ENCODE data around the gene SAA2. TPM values are rescaled to one million over a fixed set of nuclear protein-coding genes. Genes with fewer than 3 reads are reported as not detected.
"Not testable (repeated sequence)": the region's sequence is repeated elsewhere in the genome, so short reads cannot be mapped to it uniquely, and the experiment has no call there.

Gene SAA2
- total and polyA plus RNA-seq, 2 of the 4 experiments (the other 2 are of a cell fraction), result not detected

DNA sequence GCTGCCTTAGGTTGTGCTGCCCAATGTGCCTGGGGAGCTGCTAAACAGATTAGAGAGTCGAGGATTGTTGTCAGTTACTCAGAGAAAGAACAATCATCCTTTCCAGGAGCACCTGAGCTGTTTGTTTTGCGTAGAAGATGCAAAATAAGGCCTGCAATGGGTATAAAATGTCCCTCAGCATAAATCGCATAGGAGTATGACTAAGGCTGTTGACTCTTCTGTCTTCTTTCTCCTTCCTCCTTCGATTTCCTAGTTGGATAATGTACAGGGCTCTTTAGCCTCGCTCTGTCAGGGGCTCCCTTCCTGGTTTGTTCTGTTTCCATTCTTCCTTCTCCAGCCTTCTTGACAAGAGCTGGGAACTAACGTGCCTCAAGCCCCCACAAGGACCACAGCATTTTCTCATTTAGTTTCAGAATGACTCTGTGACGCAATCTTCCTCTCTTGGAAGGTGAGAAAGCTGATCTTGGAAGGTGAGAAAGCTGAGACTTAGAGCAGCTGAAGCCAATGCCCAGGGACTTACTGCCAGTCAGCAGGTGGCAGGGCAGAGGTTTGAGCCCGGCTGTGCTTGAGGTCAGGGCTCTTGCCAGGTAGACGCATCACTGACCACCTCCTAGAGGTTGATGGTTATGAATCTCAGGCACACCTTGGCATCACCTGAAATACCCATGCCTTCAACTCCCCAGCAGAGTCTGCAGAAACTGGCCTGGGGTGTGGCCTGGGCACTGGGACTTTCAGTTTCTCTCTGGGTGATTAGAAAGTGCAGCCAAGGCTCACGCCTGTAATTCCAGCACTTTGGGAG lies 19.1 kb upstream of the SAA2 start:
- H3K14ac ChIP-seq (replicated peaks; ENCODE audit: low read depth, low read length); H3K9ac ChIP-seq (ENCODE audit: low read depth, low read length); H2AK5ac ChIP-seq (ENCODE audit: low read depth, low read length); H3K56ac ChIP-seq (ENCODE audit: extremely low read depth, insufficient read depth, low read length); dilution Hi-C loops (cut with HindIII; ENCODE audit: low sequenced_read_pairs, unreplicated experiment); H4K91ac ChIP-seq (ENCODE audit: insufficient read depth, low read depth, low read length); H3K4ac ChIP-seq (ENCODE audit: low read depth, low read length); H2BK120ac ChIP-seq (ENCODE audit: low read depth, low read length); H3K36me3 ChIP-seq (ENCODE audit: control insufficient read depth, insufficient read depth, low read length); H3K18ac ChIP-seq (ENCODE audit: low read depth, low read length); intact Hi-C loops (cut with micrococcal nuclease); H3K4me1 ChIP-seq (ENCODE audit: control insufficient read depth, insufficient read depth, low read length); H4K20me1 ChIP-seq (ENCODE audit: insufficient read depth, low read length); H3K9me1 ChIP-seq (ENCODE audit: insufficient read depth, low read length); ATAC-seq (ENCODE audit: low read depth); in situ Hi-C loops (cut with MboI; ENCODE audit: low sequenced_read_pairs); H3K23ac ChIP-seq (ENCODE audit: low read depth, low read length); BruUV-seq (replicated peaks); H2BK15ac ChIP-seq (ENCODE audit: low read depth, low read length); H3K9me3 ChIP-seq (ENCODE audit: control insufficient read depth, insufficient read depth, low read length); DNase-seq; H2BK5ac ChIP-seq (ENCODE audit: low read depth, low read length, poor library complexity, severe bottlenecking); POLR2A ChIA-PET (ENCODE audit: unreplicated experiment); H3K4me3 ChIP-seq (ENCODE audit: insufficient read depth, low read depth, low read length); H3K79me1 ChIP-seq (ENCODE audit: low read depth in 1 of 2, low read length in 2 of 2); H3K27me3 ChIP-seq (ENCODE audit: control insufficient read depth, insufficient read depth, low read length); H2BK20ac ChIP-seq (ENCODE audit: low read depth, low read length); H3K4me2 ChIP-seq (ENCODE audit: low read depth, low read length); H3K27ac ChIP-seq (ENCODE audit: insufficient read depth, low read length); H2AFZ ChIP-seq (replicated peaks; ENCODE audit: low read length, poor library complexity); H2AK9ac ChIP-seq (replicated peaks; ENCODE audit: low read depth, low read length, poor library complexity); CTCF ChIA-PET; H4K8ac ChIP-seq (ENCODE audit: low read depth in 2 of 2, low read length in 2 of 2); H4K5ac ChIP-seq (ENCODE audit: low read depth, low read length): not testable (repeated sequence)
- peak; percentile 33; the same call in 1 of the 2 replicates for TF ChIP-seq CEBPB (IDR thresholded peaks at IDR 0.05; ENCODE audit: low read depth, low read length)
- WGBS, 2 experiments (ENCODE audit: extremely low coverage in 2 of 2, insufficient read length in 1 of 2), result no CpG with 5 or more reads among the region's 10 CpGs

Measured in IMR-90 (cell line).